Cardiac fibroblast (primary cell): ENCODE data around the gene KATNA1.

Experiments
- DNase-seq, 2 donors: peaks; one replicate each; pipeline versions ENCODE4 v3.0.0 to v3.0.0-alpha.2; 2010; ENCODE audit warnings: low read depth in 2 of 2
- H3K4me3 ChIP-seq, 2 donors: replicated peaks in 1 of 2; 1 replicate in 1 of 2; 2 replicates in 1 of 2; pipeline ENCODE4 v1.5.1; 2011; ENCODE audit warnings: low read depth in 2 of 2, low read length in 2 of 2, mild to moderate bottlenecking in 2 of 2, moderate library complexity in 1 of 2
- TF ChIP-seq, protein P1 (sequence below): IDR thresholded peaks from one replicate; pipeline ENCODE4 v1.5.1; 2011; ENCODE audit warnings: low read depth, mild to moderate bottlenecking, low read length, inconsistent platforms

KATNA1 gene

DNA sequence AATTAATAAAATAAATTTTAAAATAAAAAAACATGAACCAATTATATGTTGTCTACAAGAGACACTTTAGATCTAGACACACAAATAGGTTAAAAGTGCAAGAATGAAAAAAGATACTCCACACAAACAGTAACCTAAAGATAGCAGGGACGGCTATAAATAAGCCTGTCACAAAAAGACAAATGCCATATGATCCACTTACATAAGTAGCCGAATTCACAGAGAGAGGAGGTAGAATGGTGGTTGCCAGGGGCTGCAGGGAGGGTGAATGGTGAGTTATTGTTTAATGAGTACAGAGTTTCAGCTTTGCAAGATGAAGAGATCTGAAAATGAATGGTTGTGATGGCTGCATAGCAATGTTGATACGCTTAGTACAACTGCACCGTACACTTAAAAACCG lies 32.7 kb downstream of the KATNA1 start:
- DNase-seq: no peak
- TF ChIP-seq, protein P1, sequence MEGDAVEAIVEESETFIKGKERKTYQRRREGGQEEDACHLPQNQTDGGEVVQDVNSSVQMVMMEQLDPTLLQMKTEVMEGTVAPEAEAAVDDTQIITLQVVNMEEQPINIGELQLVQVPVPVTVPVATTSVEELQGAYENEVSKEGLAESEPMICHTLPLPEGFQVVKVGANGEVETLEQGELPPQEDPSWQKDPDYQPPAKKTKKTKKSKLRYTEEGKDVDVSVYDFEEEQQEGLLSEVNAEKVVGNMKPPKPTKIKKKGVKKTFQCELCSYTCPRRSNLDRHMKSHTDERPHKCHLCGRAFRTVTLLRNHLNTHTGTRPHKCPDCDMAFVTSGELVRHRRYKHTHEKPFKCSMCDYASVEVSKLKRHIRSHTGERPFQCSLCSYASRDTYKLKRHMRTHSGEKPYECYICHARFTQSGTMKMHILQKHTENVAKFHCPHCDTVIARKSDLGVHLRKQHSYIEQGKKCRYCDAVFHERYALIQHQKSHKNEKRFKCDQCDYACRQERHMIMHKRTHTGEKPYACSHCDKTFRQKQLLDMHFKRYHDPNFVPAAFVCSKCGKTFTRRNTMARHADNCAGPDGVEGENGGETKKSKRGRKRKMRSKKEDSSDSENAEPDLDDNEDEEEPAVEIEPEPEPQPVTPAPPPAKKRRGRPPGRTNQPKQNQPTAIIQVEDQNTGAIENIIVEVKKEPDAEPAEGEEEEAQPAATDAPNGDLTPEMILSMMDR: no peak
- no peak overlapping the region for H3K4me3 ChIP-seq

DNA sequence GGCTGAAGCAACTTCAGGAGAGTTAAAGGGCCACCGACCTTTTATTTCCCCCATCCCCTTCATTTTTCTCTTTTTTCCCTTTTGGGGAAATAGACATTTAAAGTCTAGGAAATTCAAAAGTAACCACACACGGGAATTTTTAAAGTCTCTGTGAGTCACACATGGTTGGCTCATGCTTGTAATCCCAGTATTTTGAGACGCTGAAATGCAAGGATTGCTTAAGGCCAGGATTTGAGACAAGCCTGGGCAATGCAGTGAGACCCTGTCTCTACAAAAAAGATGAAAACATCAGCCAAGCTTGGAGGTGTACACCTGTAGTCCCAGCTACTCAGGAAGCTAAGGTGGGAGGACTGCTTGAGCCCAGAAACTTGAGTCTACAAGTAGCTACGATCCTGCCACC lies 34.2 kb downstream of the KATNA1 start:
- TF ChIP-seq, protein P1: no peak
- DNase-seq: peak in 1 of 2 donors; percentile 45
- no peak overlapping the region for H3K4me3 ChIP-seq

DNA sequence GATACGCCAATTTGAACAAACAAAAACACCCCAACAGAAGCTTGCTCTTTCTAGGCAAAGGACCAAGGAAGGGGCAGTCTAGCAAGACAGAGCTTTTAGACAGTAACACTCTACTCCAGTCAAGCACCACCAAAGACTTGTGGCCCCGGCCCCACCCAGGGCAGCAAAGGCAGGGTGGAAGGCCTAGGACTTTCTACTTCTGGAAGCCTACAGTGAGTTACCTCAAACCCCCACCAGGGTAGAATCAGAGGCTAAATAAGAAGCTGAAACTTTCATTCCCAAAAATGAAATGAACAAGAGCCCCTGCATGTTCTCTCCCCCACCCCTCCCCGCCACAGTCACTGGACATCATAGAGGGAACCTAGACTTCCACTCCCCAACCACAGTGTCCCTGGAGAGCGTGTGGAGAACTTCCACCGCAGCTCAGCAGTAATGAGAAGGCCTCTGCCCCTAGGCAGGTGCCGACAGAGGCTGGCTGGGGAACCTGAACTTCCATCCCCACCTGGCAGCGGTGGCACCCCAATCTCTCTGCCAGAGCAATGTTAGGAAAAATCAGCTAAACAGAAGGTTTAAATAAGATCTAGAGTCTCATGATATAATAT lies 40.0 kb downstream of the KATNA1 start:
- DNase-seq: no peak
- H3K4me3 ChIP-seq: no peak overlapping the region
- TF ChIP-seq, protein P1: no peak

DNA sequence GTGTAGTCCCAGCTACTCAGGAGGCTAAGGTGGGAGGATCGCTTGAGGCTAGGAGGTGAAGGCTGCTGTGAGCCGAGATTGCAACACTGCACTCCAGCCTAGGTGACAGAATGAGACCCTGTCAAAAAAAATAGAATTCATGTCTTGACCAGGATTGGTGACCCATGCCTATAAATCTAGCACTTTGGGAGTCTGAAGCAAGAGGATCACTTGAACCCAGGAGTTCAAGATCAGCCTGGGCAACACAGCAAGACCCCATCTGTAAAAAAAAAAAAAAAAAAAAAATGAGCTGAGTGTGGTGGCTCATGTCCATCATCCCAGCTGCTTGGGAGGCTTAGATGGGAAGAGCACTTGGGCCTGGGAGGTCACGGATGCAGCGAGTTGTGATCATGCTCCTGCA lies 48.0 kb downstream of the KATNA1 start:
- DNase-seq: no peak
- H3K4me3 ChIP-seq: no peak overlapping the region
- TF ChIP-seq, protein P1: no peak

DNA sequence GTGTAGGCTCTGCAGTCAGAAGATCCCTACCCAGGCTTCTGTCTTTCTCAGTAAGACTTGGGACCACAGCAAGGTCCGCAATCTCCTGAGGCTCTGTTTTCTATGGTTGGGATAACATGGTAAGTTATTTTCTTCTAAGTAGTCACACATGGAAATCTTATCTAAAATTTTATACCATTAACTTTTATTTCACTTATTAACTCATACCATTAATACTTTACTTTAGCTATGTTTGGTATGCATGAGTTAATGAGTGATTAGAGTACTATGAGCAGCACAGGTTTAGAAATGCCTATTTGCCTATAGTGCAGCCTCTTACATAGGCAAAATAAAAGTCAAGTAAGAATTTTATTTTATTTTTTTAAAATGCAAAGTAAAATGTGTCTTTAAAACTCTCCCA lies 55.1 kb downstream of the KATNA1 start:
- H3K4me3 ChIP-seq: no peak overlapping the region
- TF ChIP-seq, protein P1: no peak
- no peak for DNase-seq

DNA sequence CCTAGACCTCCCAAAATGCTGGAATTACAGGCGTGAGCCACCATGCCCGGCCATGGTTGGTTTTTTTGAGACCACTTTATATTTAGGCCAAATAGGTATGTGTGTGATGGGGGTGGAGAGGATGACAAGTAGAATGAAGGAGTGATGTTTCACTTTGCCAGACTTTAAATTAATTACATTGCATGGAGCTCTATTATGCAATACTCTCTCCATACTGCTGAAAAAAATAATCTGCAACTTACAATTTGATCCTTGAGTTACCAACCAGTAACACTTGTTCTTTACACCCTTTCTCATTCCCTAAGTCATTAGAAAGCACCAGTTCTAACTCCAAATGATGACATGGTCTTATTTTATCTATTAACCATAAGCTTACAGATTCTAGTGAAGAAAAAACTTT lies 55.5 kb downstream of the KATNA1 start:
- TF ChIP-seq, protein P1: no peak

DNA sequence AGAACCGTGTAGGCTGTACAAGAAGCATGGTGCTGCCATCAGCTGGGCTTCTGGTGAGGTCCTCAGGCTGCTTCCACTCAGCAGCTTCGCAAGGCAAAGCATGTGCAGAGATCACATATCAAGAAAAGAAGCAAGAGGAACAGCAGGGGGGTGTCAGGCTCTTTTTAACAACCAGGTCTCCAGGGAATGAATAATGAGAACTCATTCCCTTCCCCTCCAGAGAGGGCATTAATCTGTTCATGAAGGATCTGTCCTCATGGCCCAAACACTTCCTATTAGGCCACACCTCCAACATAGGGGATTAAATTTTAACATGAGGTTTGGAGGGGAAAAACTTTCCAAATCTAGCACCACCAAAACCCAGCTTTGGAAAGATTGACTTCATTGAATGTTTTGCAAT lies 62.4 kb downstream of the KATNA1 start:
- H3K4me3 ChIP-seq: no peak overlapping the region
- TF ChIP-seq, protein P1: no peak
- DNase-seq: no peak

More for the DNA sequence above, 55.5 kb downstream of the KATNA1 start:
- H3K4me3 ChIP-seq: no peak overlapping the region
- DNase-seq: no peak
